Measurements from ENCODE around the gene TSPYL1. TPM values are rescaled to one million over a fixed set of nuclear protein-coding genes. Genes with fewer than 3 reads are reported as not detected.

Gene TSPYL1
- total RNA-seq, 1 experiment from 2014 or later, result 57.3 TPM

- no TSS peak for BruUV-seq (replicated peaks)
- peaks cover 57% of the 10 kb centered on the region for H3K36me3 Mint-ChIP-seq (ENCODE audit: insufficient read depth, unreplicated experiment)
- intact Hi-C loops (cut with micrococcal nuclease; ENCODE audit: unreplicated experiment), result no loop called here
- peak overlapping the region; percentile 12; the same call in 1 of the 2 replicates for H3K4me3 ChIP-seq (ENCODE audit: low read depth, low read length)
- ChIA-PET CTCF (no interaction called here), POLR2A (no interaction called here)
- H3K27ac Mint-ChIP-seq (ENCODE audit: unreplicated experiment), result no peak overlapping the region
- peak overlapping the region; percentile 90 for H3K4me3 Mint-ChIP-seq (ENCODE audit: unreplicated experiment)
- H3K36me3 ChIP-seq (ENCODE audit: control insufficient read depth, insufficient read depth, low read length), result no peaks in the 10 kb centered on the region; the same call in 1 of the 2 replicates
- H3K9me3 Mint-ChIP-seq (ENCODE audit: unreplicated experiment), result no peaks in the 10 kb centered on the region
- DNase-seq, result no peak
- no peaks in the 10 kb centered on the region for H3K9me3 ChIP-seq
- peaks cover 24% of the 10 kb centered on the region for H3K4me1 Mint-ChIP-seq (ENCODE audit: low read depth, unreplicated experiment)
- H3K4me1 ChIP-seq, result peaks cover 18% of the 10 kb centered on the region
- no peak for TF ChIP-seq CTCF (IDR thresholded peaks at IDR 0.05; ENCODE audit: insufficient read depth in 1 of 2, low read depth in 1 of 2, low read length in 1 of 2, severe bottlenecking in 1 of 2, unreplicated experiment in 1 of 2)
- no peaks in the 10 kb centered on the region for H3K27me3 ChIP-seq (replicated peaks; ENCODE audit: control insufficient read depth, insufficient read depth, low read length)
- H3K27me3 Mint-ChIP-seq (ENCODE audit: insufficient read depth, unreplicated experiment), result no peaks in the 10 kb centered on the region
Measured at GRCh38 chr6:116277124-116277523, 2.6 kb downstream of the TSPYL1 start.

DNA sequence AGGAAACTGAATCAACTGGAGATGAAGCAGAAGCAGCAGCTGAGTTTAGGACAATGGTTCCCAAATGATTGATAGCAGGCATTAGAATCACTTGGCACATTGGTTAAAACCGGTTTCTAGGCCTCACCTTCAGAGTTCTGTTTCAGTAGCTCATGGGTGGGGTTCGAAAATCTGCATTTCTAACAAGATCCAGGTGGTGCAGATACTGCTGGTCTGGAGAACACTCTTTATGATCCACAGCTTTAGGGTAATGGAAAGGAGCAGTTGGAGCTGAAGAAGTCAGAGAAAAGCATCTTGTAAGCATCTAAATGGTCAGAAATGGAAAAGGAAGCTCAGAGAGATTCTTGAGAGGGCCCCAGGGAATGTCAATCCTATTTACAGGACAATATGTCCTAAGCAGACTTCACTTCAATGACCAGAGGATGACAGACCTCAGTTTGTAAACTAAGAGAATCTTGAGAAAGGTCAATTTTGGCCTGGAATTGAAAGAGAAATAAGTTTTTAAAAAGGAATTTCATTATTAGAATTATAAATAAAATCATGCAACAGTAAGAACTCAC is 8.5 kb downstream of the TSPYL1 start:
- H3K27me3 Mint-ChIP-seq (ENCODE audit: insufficient read depth, unreplicated experiment), result no peaks in the 10 kb centered on the region
- peaks cover 27% of the 10 kb centered on the region for H3K36me3 Mint-ChIP-seq (ENCODE audit: insufficient read depth, unreplicated experiment)
- ChIA-PET CTCF (interaction anchor here (0.6 kb wide), 1 partner anchor 301 kb away, joined by 3 read pairs; no protein-coding TSS in a partner anchor), POLR2A (no interaction called here)
- Histone ChIP-seq H3K9me3 (no peaks in the 10 kb centered on the region), H3K27me3 (replicated peaks; ENCODE audit: control insufficient read depth, insufficient read depth, low read length) (no peaks in the 10 kb centered on the region), H3K4me1 (no peaks in the 10 kb centered on the region), H3K36me3 (ENCODE audit: control insufficient read depth, insufficient read depth, low read length) (no peaks in the 10 kb centered on the region), H3K4me3 (ENCODE audit: low read depth, low read length) (no peak overlapping the region)
- no peak for DNase-seq
- intact Hi-C loops (cut with micrococcal nuclease; ENCODE audit: unreplicated experiment), result no loop called here
- no peaks in the 10 kb centered on the region for H3K9me3 Mint-ChIP-seq (ENCODE audit: unreplicated experiment)
- no peak for TF ChIP-seq CTCF (IDR thresholded peaks at IDR 0.05; ENCODE audit: insufficient read depth in 1 of 2, low read depth in 1 of 2, low read length in 1 of 2, severe bottlenecking in 1 of 2, unreplicated experiment in 1 of 2)
- no peak overlapping the region for H3K27ac Mint-ChIP-seq (ENCODE audit: unreplicated experiment)
- H3K4me1 Mint-ChIP-seq (ENCODE audit: low read depth, unreplicated experiment), result peaks cover 6% of the 10 kb centered on the region
- no peak overlapping the region for H3K4me3 Mint-ChIP-seq (ENCODE audit: unreplicated experiment)
- BruUV-seq (replicated peaks), result no TSS peak

- no peak overlapping the region for H3K27ac Mint-ChIP-seq (ENCODE audit: unreplicated experiment)
- DNase-seq, result peak in 1 of 2 experiments; percentile 56
- Histone ChIP-seq H3K4me1 (no peaks in the 10 kb centered on the region), H3K9me3 (no peaks in the 10 kb centered on the region), H3K27me3 (replicated peaks; ENCODE audit: control insufficient read depth, insufficient read depth, low read length) (no peaks in the 10 kb centered on the region), H3K36me3 (ENCODE audit: control insufficient read depth, insufficient read depth, low read length) (no peaks in the 10 kb centered on the region; the same call in 1 of the 2 replicates), H3K4me3 (ENCODE audit: low read depth, low read length) (no peak overlapping the region)
- no peaks in the 10 kb centered on the region for H3K27me3 Mint-ChIP-seq (ENCODE audit: insufficient read depth, unreplicated experiment)
- H3K9me3 Mint-ChIP-seq (ENCODE audit: unreplicated experiment), result peaks cover 9% of the 10 kb centered on the region
- intact Hi-C loops (cut with micrococcal nuclease; ENCODE audit: unreplicated experiment), result loop anchor here (1.0 to 5.0 kb wide), 5 partner anchors 8 to 377 kb away; partner anchors contain the start of gene TSPYL4
- no peaks in the 10 kb centered on the region for H3K4me1 Mint-ChIP-seq (ENCODE audit: low read depth, unreplicated experiment)
- peak; percentile 91 to 94 for TF ChIP-seq CTCF (IDR thresholded peaks at IDR 0.05; ENCODE audit: insufficient read depth in 1 of 2, low read depth in 1 of 2, low read length in 1 of 2, severe bottlenecking in 1 of 2, unreplicated experiment in 1 of 2)
- ChIA-PET CTCF (interaction anchor here (0.7 to 1.7 kb wide), 19 partner anchors 10 to 400 kb away, joined by 3 to 16 read pairs (median 3); partner anchors contain the start of genes CALHM5, FRK, RSPH4A and RWDD1), POLR2A (interaction anchor here (1.2 kb wide), 1 partner anchor 11 kb away, joined by 5 read pairs; the partner anchor contains the start of gene TSPYL1)
- peaks cover 16% of the 10 kb centered on the region for H3K36me3 Mint-ChIP-seq (ENCODE audit: insufficient read depth, unreplicated experiment)
- BruUV-seq (replicated peaks), result no TSS peak
- no peak overlapping the region for H3K4me3 Mint-ChIP-seq (ENCODE audit: unreplicated experiment)
Measured at GRCh38 chr6:116268589-116269293, 11.0 kb downstream of the TSPYL1 start.

Data from Caco-2 (cell line).